HUDEP-2 (cell line): ENCODE data around the gene CD160.
A peak's percentile ranks its signal among the peaks of the same experiment; 100 is the strongest.
"Not testable (repeated sequence)": the region's sequence is repeated elsewhere in the genome, so short reads cannot be mapped to it uniquely, and the experiment has no call there.

Experiments used
- DNase-seq, 76 experiments: peaks; one replicate each; lab custom pipeline; 2025; ENCODE audit not compliant: unreplicated experiment in 76 of 76; lab: John Stamatoyannopoulos, UW

The CD160 gene

GRCh38 chr1:145719230-145720079, at the start of gene CD160:
TSS of gene CD160 (plus strand) at chr1:145719499. CDS start at chr1:145728328, 8,829 bp downstream.
- DNase-seq: no peak

- DNase-seq: not testable (repeated sequence)
These were observed 48.1 kb upstream of the CD160 start for GRCh38 chr1:145670995-145671745.

GRCh38 chr1:145673217-145673616, 46.1 kb upstream of the CD160 start:
- not testable (repeated sequence) for DNase-seq

- not testable (repeated sequence) for DNase-seq
These were observed 34.4 kb upstream of the CD160 start for GRCh38 chr1:145684858-145685257.

GRCh38 chr1:145686078-145686477, 33.2 kb upstream of the CD160 start:
- DNase-seq: not testable (repeated sequence)

GRCh38 chr1:145688328-145688727, 31.0 kb upstream of the CD160 start:
- DNase-seq: no peak

GRCh38 chr1:145688924-145689323, 30.4 kb upstream of the CD160 start:
- no peak for DNase-seq

GRCh38 chr1:145689922-145690321, 29.4 kb upstream of the CD160 start:
- no peak for DNase-seq

- peak in 12 of 76 experiments; percentile 9 to 43 (median 20) for DNase-seq
These were observed 28.4 kb upstream of the CD160 start for GRCh38 chr1:145690587-145691558.

- DNase-seq: no peak
These were observed 26.4 kb upstream of the CD160 start for GRCh38 chr1:145692785-145693443.

- DNase-seq: no peak
These were observed 23.3 kb upstream of the CD160 start for GRCh38 chr1:145695821-145696629.

GRCh38 chr1:145696630-145696960, 22.7 kb upstream of the CD160 start:
- no peak for DNase-seq

- DNase-seq: no peak
These were observed 17.9 kb upstream of the CD160 start for GRCh38 chr1:145701306-145701862.

- no peak for DNase-seq
These were observed 17.2 kb upstream of the CD160 start for GRCh38 chr1:145702052-145702451.

GRCh38 chr1:145702826-145703225, 16.5 kb upstream of the CD160 start:
- DNase-seq: no peak

- no peak for DNase-seq
These were observed 13.7 kb upstream of the CD160 start for GRCh38 chr1:145705622-145706021.

GRCh38 chr1:145706086-145706664, 13.1 kb upstream of the CD160 start:
- DNase-seq: no peak

- no peak for DNase-seq
These were observed 12.0 kb upstream of the CD160 start, which contains the start of gene PDZK1 for GRCh38 chr1:145707183-145707867. TSS of gene PDZK1 (minus strand) at chr1:145707368. CDS start at chr1:145688021, 19,347 bp downstream.
